ENCODE data around the gene MAU2. TPM values are rescaled to one million over a fixed set of nuclear protein-coding genes. Genes with fewer than 3 reads are reported as not detected.

The MAU2 gene
- total and polyA plus RNA-seq, 2 of the 13 experiments (the other 11 are each of a cell fraction or from before 2014, with no cell fraction given): 16.8 to 33.8 TPM

GRCh38 chr19:19385896-19386869 lies 65.6 kb downstream of the MAU2 start (continued):
- TF ChIP-seq, protein P1, sequence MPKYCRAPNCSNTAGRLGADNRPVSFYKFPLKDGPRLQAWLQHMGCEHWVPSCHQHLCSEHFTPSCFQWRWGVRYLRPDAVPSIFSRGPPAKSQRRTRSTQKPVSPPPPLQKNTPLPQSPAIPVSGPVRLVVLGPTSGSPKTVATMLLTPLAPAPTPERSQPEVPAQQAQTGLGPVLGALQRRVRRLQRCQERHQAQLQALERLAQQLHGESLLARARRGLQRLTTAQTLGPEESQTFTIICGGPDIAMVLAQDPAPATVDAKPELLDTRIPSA (CRISPR knock-in tag; IDR thresholded peaks at IDR 0.05; ENCODE audit: borderline replicate concordance): no peak
- no peak for TF ChIP-seq ZNF446 (CRISPR knock-in tag; IDR thresholded peaks at IDR 0.05)
- TF ChIP-seq ZNF782 (CRISPR knock-in tag; IDR thresholded peaks at IDR 0.05; ENCODE audit: borderline replicate concordance): no peak
- no peak for TF ChIP-seq CENPX (CRISPR knock-in tag; IDR thresholded peaks at IDR 0.05)
- no peak for TF ChIP-seq ZNF136 (CRISPR knock-in tag; IDR thresholded peaks at IDR 0.05; ENCODE audit: low read depth)
- TF ChIP-seq, protein P2, sequence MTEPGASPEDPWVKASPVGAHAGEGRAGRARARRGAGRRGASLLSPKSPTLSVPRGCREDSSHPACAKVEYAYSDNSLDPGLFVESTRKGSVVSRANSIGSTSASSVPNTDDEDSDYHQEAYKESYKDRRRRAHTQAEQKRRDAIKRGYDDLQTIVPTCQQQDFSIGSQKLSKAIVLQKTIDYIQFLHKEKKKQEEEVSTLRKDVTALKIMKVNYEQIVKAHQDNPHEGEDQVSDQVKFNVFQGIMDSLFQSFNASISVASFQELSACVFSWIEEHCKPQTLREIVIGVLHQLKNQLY (CRISPR knock-in tag; IDR thresholded peaks at IDR 0.05): no peak
- TF ChIP-seq, protein P3, sequence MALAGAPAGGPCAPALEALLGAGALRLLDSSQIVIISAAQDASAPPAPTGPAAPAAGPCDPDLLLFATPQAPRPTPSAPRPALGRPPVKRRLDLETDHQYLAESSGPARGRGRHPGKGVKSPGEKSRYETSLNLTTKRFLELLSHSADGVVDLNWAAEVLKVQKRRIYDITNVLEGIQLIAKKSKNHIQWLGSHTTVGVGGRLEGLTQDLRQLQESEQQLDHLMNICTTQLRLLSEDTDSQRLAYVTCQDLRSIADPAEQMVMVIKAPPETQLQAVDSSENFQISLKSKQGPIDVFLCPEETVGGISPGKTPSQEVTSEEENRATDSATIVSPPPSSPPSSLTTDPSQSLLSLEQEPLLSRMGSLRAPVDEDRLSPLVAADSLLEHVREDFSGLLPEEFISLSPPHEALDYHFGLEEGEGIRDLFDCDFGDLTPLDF (CRISPR knock-in tag; IDR thresholded peaks at IDR 0.05): no peak
- TF ChIP-seq DPF2 (CRISPR knock-in tag; IDR thresholded peaks at IDR 0.05; ENCODE audit: borderline replicate concordance, low read depth): no peak
- TF ChIP-seq POLR2AphosphoS2 (IDR thresholded peaks at IDR 0.05; ENCODE audit: low read depth, low read length): no peak
- TF ChIP-seq MAFF (IDR thresholded peaks at IDR 0.05; ENCODE audit: low read depth, low read length): no peak
- TF ChIP-seq, protein P4, sequence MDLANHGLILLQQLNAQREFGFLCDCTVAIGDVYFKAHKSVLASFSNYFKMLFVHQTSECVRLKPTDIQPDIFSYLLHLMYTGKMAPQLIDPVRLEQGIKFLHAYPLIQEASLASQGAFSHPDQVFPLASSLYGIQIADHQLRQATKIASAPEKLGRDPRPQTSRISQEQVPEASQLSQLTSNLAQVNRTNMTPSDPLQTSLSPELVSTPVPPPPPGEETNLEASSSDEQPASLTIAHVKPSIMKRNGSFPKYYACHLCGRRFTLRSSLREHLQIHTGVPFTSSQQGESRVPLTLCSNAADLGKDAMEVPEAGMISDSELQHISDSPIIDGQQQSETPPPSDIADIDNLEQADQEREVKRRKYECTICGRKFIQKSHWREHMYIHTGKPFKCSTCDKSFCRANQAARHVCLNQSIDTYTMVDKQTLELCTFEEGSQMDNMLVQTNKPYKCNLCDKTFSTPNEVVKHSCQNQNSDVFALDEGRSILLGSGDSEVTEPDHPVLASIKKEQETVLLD (CRISPR knock-in tag; IDR thresholded peaks at IDR 0.05; ENCODE audit: low read depth): peak; percentile 30; the same call in 1 of the 2 replicates
- TF ChIP-seq, protein P5, sequence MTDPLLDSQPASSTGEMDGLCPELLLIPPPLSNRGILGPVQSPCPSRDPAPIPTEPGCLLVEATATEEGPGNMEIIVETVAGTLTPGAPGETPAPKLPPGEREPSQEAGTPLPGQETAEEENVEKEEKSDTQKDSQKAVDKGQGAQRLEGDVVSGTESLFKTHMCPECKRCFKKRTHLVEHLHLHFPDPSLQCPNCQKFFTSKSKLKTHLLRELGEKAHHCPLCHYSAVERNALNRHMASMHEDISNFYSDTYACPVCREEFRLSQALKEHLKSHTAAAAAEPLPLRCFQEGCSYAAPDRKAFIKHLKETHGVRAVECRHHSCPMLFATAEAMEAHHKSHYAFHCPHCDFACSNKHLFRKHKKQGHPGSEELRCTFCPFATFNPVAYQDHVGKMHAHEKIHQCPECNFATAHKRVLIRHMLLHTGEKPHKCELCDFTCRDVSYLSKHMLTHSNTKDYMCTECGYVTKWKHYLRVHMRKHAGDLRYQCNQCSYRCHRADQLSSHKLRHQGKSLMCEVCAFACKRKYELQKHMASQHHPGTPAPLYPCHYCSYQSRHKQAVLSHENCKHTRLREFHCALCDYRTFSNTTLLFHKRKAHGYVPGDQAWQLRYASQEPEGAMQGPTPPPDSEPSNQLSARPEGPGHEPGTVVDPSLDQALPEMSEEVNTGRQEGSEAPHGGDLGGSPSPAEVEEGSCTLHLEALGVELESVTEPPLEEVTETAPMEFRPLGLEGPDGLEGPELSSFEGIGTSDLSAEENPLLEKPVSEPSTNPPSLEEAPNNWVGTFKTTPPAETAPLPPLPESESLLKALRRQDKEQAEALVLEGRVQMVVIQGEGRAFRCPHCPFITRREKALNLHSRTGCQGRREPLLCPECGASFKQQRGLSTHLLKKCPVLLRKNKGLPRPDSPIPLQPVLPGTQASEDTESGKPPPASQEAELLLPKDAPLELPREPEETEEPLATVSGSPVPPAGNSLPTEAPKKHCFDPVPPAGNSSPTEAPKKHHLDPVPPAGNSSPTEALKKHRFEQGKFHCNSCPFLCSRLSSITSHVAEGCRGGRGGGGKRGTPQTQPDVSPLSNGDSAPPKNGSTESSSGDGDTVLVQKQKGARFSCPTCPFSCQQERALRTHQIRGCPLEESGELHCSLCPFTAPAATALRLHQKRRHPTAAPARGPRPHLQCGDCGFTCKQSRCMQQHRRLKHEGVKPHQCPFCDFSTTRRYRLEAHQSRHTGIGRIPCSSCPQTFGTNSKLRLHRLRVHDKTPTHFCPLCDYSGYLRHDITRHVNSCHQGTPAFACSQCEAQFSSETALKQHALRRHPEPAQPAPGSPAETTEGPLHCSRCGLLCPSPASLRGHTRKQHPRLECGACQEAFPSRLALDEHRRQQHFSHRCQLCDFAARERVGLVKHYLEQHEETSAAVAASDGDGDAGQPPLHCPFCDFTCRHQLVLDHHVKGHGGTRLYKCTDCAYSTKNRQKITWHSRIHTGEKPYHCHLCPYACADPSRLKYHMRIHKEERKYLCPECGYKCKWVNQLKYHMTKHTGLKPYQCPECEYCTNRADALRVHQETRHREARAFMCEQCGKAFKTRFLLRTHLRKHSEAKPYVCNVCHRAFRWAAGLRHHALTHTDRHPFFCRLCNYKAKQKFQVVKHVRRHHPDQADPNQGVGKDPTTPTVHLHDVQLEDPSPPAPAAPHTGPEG (CRISPR knock-in tag; IDR thresholded peaks at IDR 0.05): no peak
- no peak for TF ChIP-seq ZNF383 (CRISPR knock-in tag; IDR thresholded peaks at IDR 0.05; ENCODE audit: borderline replicate concordance)
- peak; percentile 32; the same call in 1 of the 2 replicates for TF ChIP-seq UBTF (CRISPR knock-in tag; IDR thresholded peaks at IDR 0.05)
- no peak for TF ChIP-seq EZH2 (conservative IDR thresholded peaks at IDR 0.05; ENCODE audit: low read depth, low read length)

Data from HepG2 (cell line).